ENCODE data around the gene POMT2.

POMT2 gene

GRCh38 chr14:77259025-77259715, 61.5 kb downstream of the POMT2 start:
- no peak for TF ChIP-seq CTCF (conservative IDR thresholded peaks at IDR 0.05; ENCODE audit: control insufficient read depth, insufficient read depth, low read depth, low read length)
- no peak for DNase-seq (ENCODE audit: low read depth)
- no peak overlapping the region for H3K4me3 ChIP-seq (ENCODE audit: control insufficient read depth, low read depth, low read length)

GRCh38 chr14:77258566-77258965, 62.1 kb downstream of the POMT2 start:
- no peak overlapping the region for H3K4me3 ChIP-seq (ENCODE audit: control insufficient read depth, low read depth, low read length)
- no peak for DNase-seq (ENCODE audit: low read depth)
- TF ChIP-seq CTCF (conservative IDR thresholded peaks at IDR 0.05; ENCODE audit: control insufficient read depth, insufficient read depth, low read depth, low read length) = no peak

- DNase-seq (ENCODE audit: low read depth) = no peak
- H3K4me3 ChIP-seq (ENCODE audit: control insufficient read depth, low read depth, low read length) = no peak overlapping the region
- no peak for TF ChIP-seq CTCF (conservative IDR thresholded peaks at IDR 0.05; ENCODE audit: control insufficient read depth, insufficient read depth, low read depth, low read length)
Observed at GRCh38 chr14:77257700-77258099, 63.0 kb downstream of the POMT2 start.

GRCh38 chr14:77256694-77257093, 64.0 kb downstream of the POMT2 start:
- H3K4me3 ChIP-seq (ENCODE audit: control insufficient read depth, low read depth, low read length) = no peak overlapping the region
- no peak for TF ChIP-seq CTCF (conservative IDR thresholded peaks at IDR 0.05; ENCODE audit: control insufficient read depth, insufficient read depth, low read depth, low read length)
- no peak for DNase-seq (ENCODE audit: low read depth)

- DNase-seq (ENCODE audit: low read depth) = no peak
- no peak overlapping the region for H3K4me3 ChIP-seq (ENCODE audit: control insufficient read depth, low read depth, low read length)
- no peak for TF ChIP-seq CTCF (conservative IDR thresholded peaks at IDR 0.05; ENCODE audit: control insufficient read depth, insufficient read depth, low read depth, low read length)
Observed at GRCh38 chr14:77253333-77254190, 67.1 kb downstream of the POMT2 start.

- H3K4me3 ChIP-seq (ENCODE audit: control insufficient read depth, low read depth, low read length) = no peak overlapping the region
- DNase-seq (ENCODE audit: low read depth) = no peak
- TF ChIP-seq CTCF (conservative IDR thresholded peaks at IDR 0.05; ENCODE audit: control insufficient read depth, insufficient read depth, low read depth, low read length) = no peak
Observed at GRCh38 chr14:77251870-77252269, 68.8 kb downstream of the POMT2 start.
